WTC11 (cell line): ENCODE measurements around the gene SELENOV. TPM values are rescaled to one million over a fixed set of nuclear protein-coding genes. Genes with fewer than 3 reads are reported as not detected.

Experiments
- ATAC-seq: fragments of 200-7000 bp; cut with Tn5 transposase; 2 replicates; pipeline ENCODE4 v1.10.0; 2021; ENCODE audit warnings: mild to moderate bottlenecking, moderate library complexity
- CTCF ChIA-PET: fragments of 300-600 bp; sonication (Branson Sonifier 250); formaldehyde crosslinking; loops from one replicate; lab custom pipeline; 2021; ENCODE audit warnings: antibody characterized with exemption; lab: Charles Lee
- POLR2A ChIA-PET: fragments of 350-600 bp; sonication (Branson Sonifier 250); formaldehyde crosslinking; loops from one replicate; lab custom pipeline; 2021; ENCODE audit warnings: antibody characterized with exemption; lab: Charles Lee
- DNase-seq: peaks from one replicate; pipeline ENCODE4 v3.0.0; 2021; ENCODE audit warnings: low spot score
- H3K27ac Mint-ChIP-seq: 2 replicates; pipeline ENCODE4 v1.8.0; 2021; ENCODE audit warnings: mixed read lengths
- H3K27me3 Mint-ChIP-seq: 2 replicates; pipeline ENCODE4 v1.8.0; 2021; ENCODE audit warnings: low read depth, mild to moderate bottlenecking, moderate library complexity, mixed read lengths
- H3K36me3 Mint-ChIP-seq: 2 replicates; pipeline ENCODE4 v1.8.0; 2021; ENCODE audit warnings: mixed read lengths
- H3K4me1 Mint-ChIP-seq: 2 replicates; pipeline ENCODE4 v1.8.0; 2022; ENCODE audit warnings: mixed read lengths
- H3K4me3 Mint-ChIP-seq: 2 replicates; pipeline ENCODE4 v1.8.0; 2021; ENCODE audit warnings: mild to moderate bottlenecking, moderate library complexity, mixed read lengths
- H3K9me3 Mint-ChIP-seq: 2 replicates; pipeline ENCODE4 v1.8.0; 2021; ENCODE audit warnings: mixed read lengths
- AR ChIP-seq: fragments of 250-450 bp; sonication (Bioruptor Pico); IDR thresholded peaks from 2 replicates; pipeline ENCODE4 v1.9.0; 2021; ENCODE audit warnings: mild to moderate bottlenecking
- ATF6 ChIP-seq: sonication (generic); formaldehyde crosslinking; IDR thresholded peaks from 2 replicates; pipeline ENCODE4 v1.8.1; 2023; ENCODE audit warnings: mild to moderate bottlenecking, missing genetic modification reagents
- CREM ChIP-seq: sonication (generic); formaldehyde crosslinking; IDR thresholded peaks from 2 replicates; pipeline ENCODE4 v1.8.1; 2022; ENCODE audit warnings: mild to moderate bottlenecking, missing genetic modification reagents, moderate library complexity
- ELF4 ChIP-seq: sonication (generic); formaldehyde crosslinking; IDR thresholded peaks from 2 replicates; pipeline ENCODE4 v1.8.1; 2022; ENCODE audit warnings: low read depth, mild to moderate bottlenecking, moderate library complexity, missing genetic modification reagents
- MLX ChIP-seq: sonication (generic); formaldehyde crosslinking; IDR thresholded peaks from 2 replicates; pipeline ENCODE4 v1.8.1; 2023; ENCODE audit warnings: mild to moderate bottlenecking, missing genetic modification reagents, moderate library complexity
- PRDM15 ChIP-seq: sonication (generic); formaldehyde crosslinking; IDR thresholded peaks from 2 replicates; pipeline ENCODE4 v1.8.0; 2022; ENCODE audit warnings: missing genetic modification reagents
- ZBTB43 ChIP-seq: sonication (generic); formaldehyde crosslinking; IDR thresholded peaks from 2 replicates; pipeline ENCODE4 v1.8.1; 2023; ENCODE audit warnings: mild to moderate bottlenecking, missing genetic modification reagents
- ZNF138 ChIP-seq: sonication (generic); formaldehyde crosslinking; conservative IDR thresholded peaks from 2 replicates; pipeline ENCODE4 v1.8.1; 2022; ENCODE audit warnings: mild to moderate bottlenecking, moderate library complexity, missing genetic modification reagents
- total RNA-seq: library from RNA; stranded (reverse); gene quantifications from 3 replicates; pipeline ENCODE4 v1.2.3, GENCODE V29; 2021

Gene SELENOV
- total RNA-seq, 1 experiment from 2014 or later, result 12.6 TPM

- Mint-ChIP-seq H3K4me1 (peaks cover 31% of the 10 kb centered on the region), H3K27me3 (peaks cover 2% of the 10 kb centered on the region; the same call in 1 of the 2 replicates), H3K27ac (peak overlapping the region; percentile 1; the same call in 1 of the 2 replicates), H3K9me3 (no peaks in the 10 kb centered on the region), H3K4me3 (peak overlapping the region; percentile 90), H3K36me3 (no peaks in the 10 kb centered on the region)
- no peak for ATAC-seq
- TF ChIP-seq ATF6 (CRISPR knock-in tag) (no peak), CREM (CRISPR knock-in tag) (no peak), AR (CRISPR knock-in tag) (no peak), ZBTB43 (no peak), PRDM15 (CRISPR knock-in tag) (no peak), ELF4 (CRISPR knock-in tag) (no peak), ZNF138 (CRISPR knock-in tag) (no peak), MLX (CRISPR knock-in tag) (no peak)
- no peak for DNase-seq
- POLR2A ChIA-PET, result interaction anchor here (0.6 kb wide), 1 partner anchor 100 kb away, joined by 4 read pairs; no protein-coding TSS in a partner anchor
- CTCF ChIA-PET, result interaction anchor here (0.5 to 2.8 kb wide), 5 partner anchors 28 to 642 kb away, joined by 3 to 17 read pairs (median 3); partner anchors contain the start of gene TIMM50
Measured at GRCh38 chr19:39540333-39540673, 25.4 kb downstream of the SELENOV start.

- TF ChIP-seq AR (CRISPR knock-in tag), result no peak
- Mint-ChIP-seq H3K27me3 (peaks cover 5% of the 10 kb centered on the region; the same call in 1 of the 2 replicates), H3K36me3 (no peaks in the 10 kb centered on the region), H3K9me3 (no peaks in the 10 kb centered on the region), H3K4me1 (peaks cover 34% of the 10 kb centered on the region), H3K27ac (no peak overlapping the region), H3K4me3 (no peak overlapping the region)
- POLR2A ChIA-PET, result no interaction called here
- DNase-seq, result no peak
- no peak for ATAC-seq
- CTCF ChIA-PET, result interaction anchor here (0.7 to 1.7 kb wide), 6 partner anchors 9 to 68 kb away, joined by 3 to 16 read pairs (median 4); partner anchors contain the start of gene EID2B
Measured at GRCh38 chr19:39542206-39542605, 27.3 kb downstream of the SELENOV start.
